GM21717 (cell line): Measurements from ENCODE around the gene PKD2L2.
"Not testable (repeated sequence)": the region's sequence is repeated elsewhere in the genome, so short reads cannot be mapped to it uniquely, and the experiment has no call there.

Source experiments
- ATAC-seq: cut with Tn5 transposase; IDR thresholded peaks from one replicate; pipeline ENCODE4 v1.9.1; 2021; ENCODE audit warnings: mild to moderate bottlenecking, moderate library complexity; ENCODE audit not compliant: unreplicated experiment

The PKD2L2 gene

DNA sequence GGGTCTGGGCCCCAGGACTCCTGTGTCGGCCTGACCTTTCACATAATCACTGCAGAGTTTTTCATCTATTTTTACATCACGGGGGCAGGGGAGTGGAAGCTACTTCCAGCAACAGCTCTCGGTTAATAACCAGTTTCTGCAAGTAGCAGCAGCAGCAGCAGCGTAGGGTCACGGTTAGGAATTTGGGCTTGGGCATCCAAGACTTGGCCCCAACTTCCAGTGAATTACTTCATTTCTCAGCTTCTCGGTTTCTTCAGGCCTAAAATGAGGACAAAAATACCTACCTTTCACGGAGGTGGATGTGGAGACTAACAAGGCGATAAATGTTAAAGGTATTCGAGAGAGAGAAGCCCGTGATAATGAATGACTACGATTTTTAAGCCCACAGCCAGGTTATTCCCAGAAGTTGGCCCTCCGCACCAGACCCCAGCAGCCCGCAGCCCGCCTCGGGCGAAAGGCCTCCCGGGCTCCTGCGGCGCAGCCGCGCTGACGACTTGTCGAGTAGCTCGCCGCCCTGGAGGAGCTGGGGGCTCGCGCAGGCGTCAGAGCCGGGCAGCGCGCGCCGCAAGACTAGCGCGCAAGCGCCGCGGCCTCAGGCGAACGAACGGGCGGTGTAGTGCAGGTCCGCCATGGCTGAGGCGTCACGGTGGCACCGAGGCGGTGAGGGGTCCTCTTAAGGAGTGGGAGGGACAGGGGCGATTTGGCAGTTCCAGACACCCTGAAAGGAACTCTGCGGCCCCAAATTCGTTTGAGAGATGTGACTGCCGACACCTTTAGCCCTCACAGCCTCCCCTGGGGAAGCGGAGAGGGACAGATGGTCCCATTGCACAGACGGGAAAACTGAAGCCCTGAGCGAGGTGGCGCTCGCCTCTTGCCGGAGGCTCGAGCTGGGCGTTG lies at the start of gene PKD2L2:
TSS of gene PKD2L2 (plus strand) at position 595 of the 897 bp plus-strand sequence. CDS start at position 630, 35 bp downstream.
- ATAC-seq: peak; percentile 91

DNA sequence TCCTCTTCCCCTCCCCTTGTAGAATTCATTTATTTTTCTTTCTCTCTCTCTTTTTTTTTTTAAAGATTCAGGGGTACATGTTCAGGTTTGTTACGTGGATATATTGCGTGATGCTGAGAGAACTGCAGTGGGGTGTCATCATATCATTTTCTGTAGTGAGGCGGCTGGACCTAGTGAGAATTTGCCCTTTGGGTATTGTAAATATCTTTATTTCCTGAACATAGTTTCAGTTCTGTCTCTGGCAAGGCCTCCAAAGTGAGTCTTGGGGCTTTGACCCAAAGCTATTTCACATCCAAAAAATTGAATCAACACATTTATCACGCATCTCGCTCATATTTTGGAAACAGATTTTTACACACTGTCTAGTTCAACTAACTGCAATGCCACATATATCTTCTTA lies 47.0 kb upstream of the PKD2L2 start:
- ATAC-seq: no peak

- ATAC-seq: no peak
Observed at GRCh38 chr5:137843676-137844299, 45.5 kb upstream of the PKD2L2 start.

GRCh38 chr5:137845472-137845871 lies 43.8 kb upstream of the PKD2L2 start:
- ATAC-seq: no peak

GRCh38 chr5:137847687-137848086 lies 41.6 kb upstream of the PKD2L2 start:
- peak; percentile 73 for ATAC-seq

- ATAC-seq: not testable (repeated sequence)
Observed at GRCh38 chr5:137853165-137853564, 36.1 kb upstream of the PKD2L2 start.

GRCh38 chr5:137856201-137856600 lies 33.1 kb upstream of the PKD2L2 start:
- no peak for ATAC-seq

DNA sequence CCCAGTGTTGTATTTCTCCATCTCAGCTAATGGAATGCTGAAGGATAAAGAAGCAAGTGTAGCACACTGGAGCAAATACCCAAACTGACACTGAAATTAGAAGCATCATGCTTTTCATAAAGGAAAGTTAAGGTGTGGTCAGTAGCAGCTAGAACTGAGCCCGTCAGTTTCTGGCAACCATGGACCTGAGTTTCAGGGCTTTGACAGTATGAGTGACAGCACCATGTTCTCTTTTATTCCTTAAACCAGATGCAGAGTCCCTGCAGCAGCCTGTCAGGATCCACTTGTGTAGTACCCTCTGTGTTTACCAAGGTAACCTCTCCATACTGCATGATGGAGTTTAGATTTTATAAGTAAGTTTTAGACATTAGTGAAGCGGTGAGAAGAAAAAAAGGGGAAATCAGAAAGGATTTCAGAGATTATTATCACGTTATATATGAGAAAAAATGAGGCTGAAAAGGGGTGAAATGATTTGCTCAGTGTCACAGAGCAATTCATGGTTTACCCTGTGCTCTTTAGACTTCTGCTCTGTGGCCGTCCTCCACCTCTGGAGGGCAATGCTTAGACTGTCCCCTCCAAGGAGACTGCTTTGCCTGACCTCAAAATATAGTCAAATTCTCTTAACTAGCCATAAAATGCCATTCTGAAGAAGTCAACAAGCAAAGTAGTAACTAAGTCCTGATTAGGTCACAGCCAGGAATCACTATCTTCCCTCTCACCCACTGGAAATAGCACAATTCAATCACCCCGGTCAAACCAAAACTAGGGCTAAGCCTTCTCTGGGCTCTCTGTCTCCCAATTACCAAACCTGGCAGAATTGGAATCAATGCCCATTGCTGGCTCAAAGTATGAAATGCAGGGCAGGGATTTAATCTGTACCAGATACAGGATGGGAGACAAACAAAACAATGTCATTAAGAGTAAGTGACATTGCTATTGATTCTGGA lies 32.1 kb upstream of the PKD2L2 start:
- ATAC-seq: no peak

GRCh38 chr5:137858223-137858916 lies 30.9 kb upstream of the PKD2L2 start:
- ATAC-seq: peak; percentile 80

GRCh38 chr5:137858954-137859353 lies 30.3 kb upstream of the PKD2L2 start:
- ATAC-seq: no peak

DNA sequence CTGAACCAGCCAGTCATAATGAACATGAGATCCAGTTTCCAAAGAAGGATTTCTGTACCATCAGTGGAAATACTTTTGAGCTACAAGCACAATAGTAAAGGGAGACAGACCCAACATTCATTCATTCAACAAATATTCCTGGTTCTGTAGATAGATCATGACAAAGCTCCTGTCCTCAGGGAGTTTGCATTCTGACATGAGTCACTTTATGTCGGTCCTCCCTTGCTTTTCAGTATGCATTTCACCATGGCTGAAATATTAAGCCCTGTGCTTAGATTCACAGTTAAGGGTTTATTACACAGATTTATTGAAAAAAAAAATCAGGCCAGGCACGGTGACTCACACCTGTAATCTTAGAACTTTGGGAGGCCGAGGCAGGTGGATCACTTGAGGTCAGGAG lies 27.0 kb upstream of the PKD2L2 start:
- no peak for ATAC-seq

GRCh38 chr5:137863653-137864052 lies 25.6 kb upstream of the PKD2L2 start:
- not testable (repeated sequence) for ATAC-seq

DNA sequence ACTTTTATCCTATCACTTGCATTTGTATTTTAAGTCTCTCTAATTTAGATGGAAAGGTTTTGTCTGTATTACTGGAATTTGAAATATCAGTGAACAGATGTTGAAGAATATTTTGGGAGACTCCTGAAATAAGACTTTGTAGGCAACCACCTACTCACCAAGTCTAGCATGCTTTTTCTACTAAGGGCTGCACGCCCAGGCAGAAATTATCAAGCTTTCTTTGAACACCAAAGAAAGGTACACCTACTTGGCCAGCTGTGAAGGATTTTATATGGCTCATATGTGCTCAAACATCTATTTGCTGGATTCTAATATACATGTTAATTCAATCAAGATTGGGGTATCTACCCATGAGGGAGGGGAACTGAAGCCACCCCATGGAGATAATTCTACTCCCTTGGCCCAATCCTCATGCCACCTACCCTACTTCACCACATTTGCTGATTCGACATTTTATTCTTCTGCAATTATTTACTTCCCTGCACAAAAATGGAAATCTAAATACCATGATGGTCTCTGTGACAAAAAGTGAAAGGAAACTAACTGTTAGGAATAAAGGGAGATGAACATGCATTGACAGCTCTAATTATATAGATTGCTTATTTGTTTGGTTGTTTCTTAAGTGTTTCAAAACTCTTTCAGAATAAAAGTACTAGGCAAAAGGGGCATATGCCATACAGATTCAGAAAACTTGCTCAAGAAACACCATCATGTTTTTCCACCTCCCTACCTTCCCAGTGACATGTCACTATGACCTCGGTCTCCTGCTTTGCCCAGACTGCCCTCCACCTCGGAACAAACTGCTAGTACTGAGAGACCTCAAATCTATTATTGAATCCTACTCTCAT lies 22.5 kb upstream of the PKD2L2 start:
- ATAC-seq: no peak

DNA sequence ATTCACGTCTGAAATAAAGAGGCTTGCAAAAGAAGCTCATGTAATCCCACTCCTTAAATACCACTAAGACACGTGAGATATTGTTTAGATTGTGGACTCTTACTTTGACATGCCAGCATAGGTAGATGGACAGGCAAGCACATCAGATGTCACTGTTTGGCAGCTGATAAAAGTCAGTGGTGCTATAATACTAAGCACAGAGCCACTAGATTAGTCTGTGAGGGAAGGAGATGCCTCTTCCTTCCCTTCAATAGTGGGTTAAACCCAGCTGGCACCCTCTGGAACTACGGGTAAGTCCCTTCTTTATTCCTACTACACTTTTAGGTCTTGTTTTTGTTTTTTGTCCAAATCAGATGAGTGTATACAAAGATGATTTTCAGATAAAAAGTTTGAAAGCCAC lies 21.6 kb upstream of the PKD2L2 start, which contains the start of gene MYOT:
TSS of gene MYOT (plus strand) at position 197 of the 400 bp plus-strand sequence. CDS start 2,792 bp downstream, outside the sequence.
- no peak for ATAC-seq

GRCh38 chr5:137870647-137871339 lies 18.5 kb upstream of the PKD2L2 start:
- no peak for ATAC-seq

GRCh38 chr5:137871571-137871970 lies 17.7 kb upstream of the PKD2L2 start:
- no peak for ATAC-seq

DNA sequence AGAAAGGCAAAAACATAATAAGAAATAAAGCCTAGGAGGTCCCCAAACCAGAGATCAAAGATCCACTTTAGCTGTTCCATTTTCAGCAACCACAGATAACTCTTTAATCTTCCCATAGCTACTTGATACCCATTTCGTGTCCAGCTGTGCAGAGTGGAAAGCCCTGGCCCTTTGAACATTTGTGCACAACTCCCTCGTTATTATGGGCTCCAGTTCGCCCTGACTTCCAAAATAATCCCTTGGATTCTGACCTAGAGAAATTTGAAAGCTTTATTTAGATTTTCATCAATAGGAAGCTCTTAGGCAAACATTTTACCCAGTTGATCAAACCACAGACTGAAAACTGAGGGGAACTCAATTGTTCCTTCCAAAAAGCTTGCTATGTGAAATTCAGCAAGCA lies 16.8 kb upstream of the PKD2L2 start:
- no peak for ATAC-seq

DNA sequence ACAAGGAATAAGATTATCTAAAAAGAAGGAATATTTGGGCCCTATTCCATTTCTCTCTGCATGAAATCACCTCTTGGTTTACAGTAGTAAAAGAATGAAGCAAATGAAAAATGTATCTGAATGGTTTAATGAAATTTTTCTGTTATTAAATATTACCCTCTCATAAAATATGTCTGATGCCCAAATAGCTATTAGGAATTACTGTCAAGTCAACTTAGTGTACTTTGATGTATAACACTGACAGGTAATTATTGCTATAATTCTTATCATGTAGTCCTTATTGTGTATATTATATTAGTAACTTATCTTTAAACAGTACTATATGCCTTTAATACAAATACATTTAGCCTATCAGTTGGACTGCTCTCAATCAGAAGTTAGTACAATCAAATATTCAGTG lies 13.2 kb upstream of the PKD2L2 start:
- no peak for ATAC-seq

DNA sequence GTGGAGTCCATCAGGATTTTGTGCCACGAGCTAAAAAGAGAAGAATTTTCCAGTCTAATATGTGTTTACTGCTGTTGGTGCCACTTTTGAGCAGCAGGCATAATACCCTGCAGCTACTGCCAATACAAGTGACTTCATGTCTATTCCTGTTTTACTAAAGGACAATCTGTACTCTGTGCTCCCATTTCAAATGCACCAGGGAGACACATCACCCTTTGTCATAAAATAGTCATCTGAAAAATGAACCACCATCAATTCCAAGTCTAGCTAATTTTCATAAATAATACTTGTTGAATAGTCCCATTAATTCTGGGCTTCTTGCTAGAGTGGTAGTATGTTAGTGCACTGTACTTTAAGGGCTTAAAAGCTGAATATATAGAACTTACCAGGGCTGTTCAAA lies 8.9 kb upstream of the PKD2L2 start:
- ATAC-seq: no peak
